SK-N-SH treated with all-trans-retinoic acid at 6 μM for 48 hours (cell line): ENCODE data around the gene FAM3D.

Experiments used
- ATAC-seq: fragments of 200-7000 bp; cut with Tn5 transposase; 3 replicates; pipeline ENCODE4 v1.9.1; 2020; ENCODE audit warnings: mild to moderate bottlenecking, moderate library complexity
- ARNTL ChIP-seq: fragments of 450-650 bp; formaldehyde crosslinking; IDR thresholded peaks from 2 replicates; pipeline ENCODE4 v1.5.0; 2020; ENCODE audit warnings: low read depth, mild to moderate bottlenecking, moderate library complexity, borderline replicate concordance
- BACH2 ChIP-seq: fragments of 250-450 bp; sonication (Bioruptor Pico); IDR thresholded peaks from 2 replicates; pipeline ENCODE4 v1.9.0; 2021; ENCODE audit warnings: mild to moderate bottlenecking, borderline replicate concordance
- CREB5 ChIP-seq: fragments of 250-450 bp; sonication (Bioruptor Pico); IDR thresholded peaks from 2 replicates; pipeline ENCODE4 v1.5.1; 2020; ENCODE audit warnings: low read depth, mild to moderate bottlenecking, moderate library complexity
- CSDC2 ChIP-seq: fragments of 250-450 bp; sonication (Bioruptor Pico); IDR thresholded peaks from 2 replicates; pipeline ENCODE4 v1.5.0; 2020; ENCODE audit warnings: mild to moderate bottlenecking, moderate library complexity
- CSRNP3 ChIP-seq: fragments of 250-450 bp; sonication (Bioruptor Pico); IDR thresholded peaks from 2 replicates; pipeline ENCODE4 v1.5.1; 2021; ENCODE audit warnings: mild to moderate bottlenecking, moderate library complexity
- ESRRG ChIP-seq: fragments of 250-450 bp; sonication (Bioruptor Pico); IDR thresholded peaks from 2 replicates; pipeline ENCODE4 v1.6.1; 2021; ENCODE audit warnings: mild to moderate bottlenecking
- GLIS3 ChIP-seq: fragments of 250-450 bp; sonication (Bioruptor Pico); IDR thresholded peaks from 2 replicates; pipeline ENCODE4 v1.5.0; 2020; ENCODE audit warnings: mild to moderate bottlenecking, moderate library complexity
- ISL1 ChIP-seq: fragments of 250-450 bp; sonication (Bioruptor Pico); IDR thresholded peaks from 2 replicates; pipeline ENCODE4 v2.1.2; 2022; ENCODE audit warnings: mild to moderate bottlenecking, moderate library complexity
- OSR1 ChIP-seq: fragments of 250-450 bp; sonication (Bioruptor Pico); IDR thresholded peaks from 2 replicates; pipeline ENCODE4 v1.8.0; 2022; ENCODE audit warnings: moderate library complexity, mild to moderate bottlenecking, inconsistent platforms
- PATZ1 ChIP-seq: fragments of 250-450 bp; sonication (Bioruptor Pico); IDR thresholded peaks from 2 replicates; pipeline ENCODE4 v1.8.0; 2020; ENCODE audit warnings: mild to moderate bottlenecking, moderate library complexity, borderline replicate concordance
- POU6F1 ChIP-seq: fragments of 250-450 bp; sonication (Bioruptor Pico); IDR thresholded peaks from 2 replicates; pipeline ENCODE4 v1.8.0; 2021; ENCODE audit warnings: low read depth, mild to moderate bottlenecking, moderate library complexity, borderline replicate concordance
- PPARA ChIP-seq: fragments of 250-450 bp; sonication (Bioruptor Pico); IDR thresholded peaks from 2 replicates; pipeline ENCODE4 v1.5.0; 2020; ENCODE audit warnings: mild to moderate bottlenecking, borderline replicate concordance
- SNAI2 ChIP-seq: fragments of 250-450 bp; sonication (Bioruptor Pico); IDR thresholded peaks from 2 replicates; pipeline ENCODE4 v1.5.0; 2020; ENCODE audit warnings: mild to moderate bottlenecking, moderate library complexity
- TCF4 ChIP-seq: fragments of 250-450 bp; sonication (Bioruptor Pico); IDR thresholded peaks from 2 replicates; pipeline ENCODE4 v1.8.0; 2021; ENCODE audit warnings: mild to moderate bottlenecking, moderate library complexity, borderline replicate concordance
- TOX ChIP-seq: fragments of 250-450 bp; sonication (Bioruptor Pico); IDR thresholded peaks from 2 replicates; pipeline ENCODE4 v1.8.0; 2021; ENCODE audit warnings: mild to moderate bottlenecking, moderate library complexity, borderline replicate concordance
- TSHZ2 ChIP-seq: fragments of 250-450 bp; sonication (Bioruptor Pico); IDR thresholded peaks from 2 replicates; pipeline ENCODE4 v1.5.0; 2020; ENCODE audit warnings: mild to moderate bottlenecking, moderate library complexity
- ZFP3 ChIP-seq: fragments of 250-450 bp; sonication (Bioruptor Pico); IDR thresholded peaks from 2 replicates; pipeline ENCODE4 v1.5.0; 2020; ENCODE audit warnings: mild to moderate bottlenecking, moderate library complexity
- ZFP30 ChIP-seq: fragments of 450-650 bp; formaldehyde crosslinking; IDR thresholded peaks from 2 replicates; pipeline ENCODE4 v1.5.0; 2022; ENCODE audit warnings: mild to moderate bottlenecking, moderate library complexity
- ZNF565 ChIP-seq: fragments of 450-650 bp; formaldehyde crosslinking; conservative IDR thresholded peaks from 2 replicates; pipeline ENCODE4 v1.5.0; 2020; ENCODE audit warnings: low read depth, mild to moderate bottlenecking, moderate library complexity
- ZNF70 ChIP-seq: fragments of 450-650 bp; formaldehyde crosslinking; IDR thresholded peaks from 2 replicates; pipeline ENCODE4 v1.5.0; 2020; ENCODE audit warnings: mild to moderate bottlenecking, moderate library complexity
- ZNF8 ChIP-seq: fragments of 450-650 bp; formaldehyde crosslinking; IDR thresholded peaks from 2 replicates; pipeline ENCODE4 v1.5.0; 2020; ENCODE audit warnings: mild to moderate bottlenecking, moderate library complexity

The FAM3D gene

GRCh38 chr3:58594117-58594516, 72.5 kb downstream of the FAM3D start:
- TF ChIP-seq TOX, result no peak
- no peak for TF ChIP-seq TCF4 (CRISPR knock-in tag)
- no peak for TF ChIP-seq CSRNP3 (CRISPR knock-in tag)
- no peak for TF ChIP-seq POU6F1
- no peak for TF ChIP-seq GLIS3 (CRISPR knock-in tag)
- TF ChIP-seq TSHZ2, result no peak
- no peak for TF ChIP-seq PPARA
- TF ChIP-seq ARNTL (CRISPR knock-in tag), result no peak
- TF ChIP-seq SNAI2 (CRISPR knock-in tag), result no peak
- no peak for TF ChIP-seq CREB5
- TF ChIP-seq ZNF8, result no peak
- TF ChIP-seq ZFP3 (CRISPR knock-in tag), result no peak
- TF ChIP-seq PATZ1, result no peak
- TF ChIP-seq ISL1 (CRISPR knock-in tag), result no peak
- TF ChIP-seq OSR1 (CRISPR knock-in tag), result no peak
- TF ChIP-seq ESRRG, result no peak
- TF ChIP-seq ZNF565, result no peak
- ATAC-seq, result no peak

- no peak for TF ChIP-seq ZFP3 (CRISPR knock-in tag)
- no peak for TF ChIP-seq BACH2 (CRISPR knock-in tag)
- no peak for TF ChIP-seq ESRRG
- no peak for TF ChIP-seq CSRNP3 (CRISPR knock-in tag)
- TF ChIP-seq ZFP30, result no peak
- no peak for TF ChIP-seq ISL1 (CRISPR knock-in tag)
- no peak for TF ChIP-seq ZNF565
- TF ChIP-seq CSDC2, result no peak
- no peak for TF ChIP-seq ZNF70 (CRISPR knock-in tag)
- no peak for TF ChIP-seq TSHZ2
- TF ChIP-seq ZNF8, result no peak
- no peak for TF ChIP-seq CREB5
- TF ChIP-seq OSR1 (CRISPR knock-in tag), result no peak
- no peak for TF ChIP-seq TOX
- TF ChIP-seq ARNTL (CRISPR knock-in tag), result no peak
- no peak for ATAC-seq
Observed at GRCh38 chr3:58591517-58592510, 74.8 kb downstream of the FAM3D start.
